Gastrocnemius medialis (tissue), 4 donors: ENCODE measurements around the gene ETS2. TPM values are rescaled to one million over a fixed set of nuclear protein-coding genes. Genes with fewer than 3 reads are reported as not detected.

Source experiments
- ATAC-seq, 2 donors: fragments of 150-250 bp; one replicate each; pipeline ENCODE4 v1.9.1; 2016
- DNase-seq, 2 donors: peaks; one replicate each; pipeline ENCODE4 v3.0.0-alpha.2; 2019
- H3K27ac ChIP-seq, 4 donors: fragments of 200-600 bp; sonication (generic); 1 replicate in 1 of 4; 2 replicates in 3 of 4; pipeline ENCODE4 v1.5.1; 2016 to 2018; ENCODE audit warnings: mild to moderate bottlenecking in 2 of 4, moderate library complexity in 1 of 4
- H3K27me3 ChIP-seq, 3 donors: fragments of 200-600 bp; sonication (generic) in 2 of 3; 1 replicate in 1 of 3; 2 replicates in 2 of 3; pipeline versions ENCODE4 v1.5.1 to v1.6.0; 2016 to 2019; ENCODE audit warnings: mild to moderate bottlenecking in 1 of 3, moderate library complexity in 1 of 3
- H3K36me3 ChIP-seq, 2 donors: fragments of 200-600 bp; sonication (generic) in 1 of 2; one replicate each; pipeline ENCODE4 v1.5.1; 2017 to 2018
- H3K4me1 ChIP-seq, 2 donors: fragments of 200-600 bp; sonication (generic) in 1 of 2; one replicate each; pipeline ENCODE4 v1.5.1; 2016 to 2017; ENCODE audit warnings: mild to moderate bottlenecking in 2 of 2
- H3K4me3 ChIP-seq, 4 donors: fragments of 200-600 bp; sonication (generic) in 3 of 4; 1 replicate in 1 of 4; 2 replicates in 3 of 4; pipeline ENCODE4 v1.5.1; 2016 to 2019; ENCODE audit warnings: mild to moderate bottlenecking in 2 of 4
- H3K9me3 ChIP-seq, 3 donors: fragments of 200-600 bp; sonication (generic) in 2 of 3; 1 replicate in 1 of 3; 2 replicates in 2 of 3; pipeline ENCODE4 v1.5.1; 2016 to 2019
- CTCF ChIP-seq, 5 experiments: fragments of 450-650 bp in 3 of 5; fragments of 200-600 bp in 2 of 5; sonication (generic) in 2 of 5; IDR thresholded peaks in 4 of 5; conservative IDR thresholded peaks in 1 of 5; 1 replicate in 4 of 5; 2 replicates in 1 of 5; pipeline ENCODE4 v1.5.1; 2016 to 2019; ENCODE audit warnings: antibody characterized with exemption in 5 of 5, mild to moderate bottlenecking in 3 of 5, moderate library complexity in 3 of 5
- POLR2A ChIP-seq, 2 donors: fragments of 450-650 bp; IDR thresholded peaks; one replicate each; pipeline ENCODE4 v1.6.1; 2017; ENCODE audit warnings: antibody characterized with exemption in 2 of 2, mild to moderate bottlenecking in 2 of 2, moderate library complexity in 2 of 2
- in situ Hi-C, 4 donors: fragments of 200-750 bp; cut with MboI; loops; one replicate each; pipeline versions ENCODE4 v1.15.0 to v1.8.0; 2017; ENCODE audit warnings: low sequenced_read_pairs in 4 of 4
- intact Hi-C: fragments of 100-400 bp; cut with DNase I; formaldehyde crosslinking; loops from one replicate; pipeline ENCODE4 v1.15.1; 2023; ENCODE audit warnings: low total_unique reads
- total RNA-seq, 4 donors: library from RNA; depleted of rRNA; stranded (reverse); fragments of >200 nt; gene quantifications; one replicate each; pipeline versions ENCODE4 v1.1.0 to v1.2.3, GENCODE V29; 2016

Gene ETS2
- total RNA-seq, 4 donors from 2014 or later = 51.5 to 136 (median 59.3) TPM

- in situ Hi-C loops (no loop called here), intact Hi-C loops (no loop called here)
- no peak for ATAC-seq
- H3K36me3 ChIP-seq = no peaks in the 10 kb centered on the region
- TF ChIP-seq CTCF (IDR thresholded peaks at IDR 0.05 in 4 of 5, conservative IDR thresholded peaks at IDR 0.05 in 1 of 5) (no peak), POLR2A (IDR thresholded peaks at IDR 0.05) (no peak)
- no peak for DNase-seq
- peak overlapping the region in 1 of 4 donors; percentile 87 for H3K27ac ChIP-seq
- no peak overlapping the region for H3K4me3 ChIP-seq
- H3K9me3 ChIP-seq = no peaks in the 10 kb centered on the region
- no peaks in the 10 kb centered on the region for H3K27me3 ChIP-seq
- peaks cover 22 to 27% of the 10 kb centered on the region in 2 donors for H3K4me1 ChIP-seq
Measured at GRCh38 chr21:38858812-38859205, 53.1 kb downstream of the ETS2 start.

GRCh38 chr21:38859852-38860251 is 54.1 kb downstream of the ETS2 start:
- intact Hi-C loops (no loop called here), in situ Hi-C loops (no loop called here)
- DNase-seq = no peak

GRCh38 chr21:38861056-38861455 is 55.3 kb downstream of the ETS2 start:
- DNase-seq (no peak), ATAC-seq (no peak)
- in situ Hi-C loops (no loop called here), intact Hi-C loops (no loop called here)
- Histone ChIP-seq H3K4me3 (no peak overlapping the region), H3K36me3 (no peaks in the 10 kb centered on the region), H3K9me3 (no peaks in the 10 kb centered on the region), H3K27ac (no peak overlapping the region), H3K27me3 (no peaks in the 10 kb centered on the region), H3K4me1 (peaks cover 16 to 20% of the 10 kb centered on the region in 2 donors)
- TF ChIP-seq POLR2A (IDR thresholded peaks at IDR 0.05) (no peak), CTCF (IDR thresholded peaks at IDR 0.05 in 4 of 5, conservative IDR thresholded peaks at IDR 0.05 in 1 of 5) (no peak)

More at GRCh38 chr21:38859852-38860251, 54.1 kb downstream of the ETS2 start:
- no peak for ATAC-seq
- Histone ChIP-seq H3K4me1 (peaks cover 16 to 20% of the 10 kb centered on the region in 2 donors), H3K4me3 (no peak overlapping the region), H3K36me3 (no peaks in the 10 kb centered on the region), H3K9me3 (no peaks in the 10 kb centered on the region), H3K27ac (no peak overlapping the region), H3K27me3 (no peaks in the 10 kb centered on the region)
- TF ChIP-seq POLR2A (IDR thresholded peaks at IDR 0.05) (no peak), CTCF (IDR thresholded peaks at IDR 0.05 in 4 of 5, conservative IDR thresholded peaks at IDR 0.05 in 1 of 5) (no peak)

DNA sequence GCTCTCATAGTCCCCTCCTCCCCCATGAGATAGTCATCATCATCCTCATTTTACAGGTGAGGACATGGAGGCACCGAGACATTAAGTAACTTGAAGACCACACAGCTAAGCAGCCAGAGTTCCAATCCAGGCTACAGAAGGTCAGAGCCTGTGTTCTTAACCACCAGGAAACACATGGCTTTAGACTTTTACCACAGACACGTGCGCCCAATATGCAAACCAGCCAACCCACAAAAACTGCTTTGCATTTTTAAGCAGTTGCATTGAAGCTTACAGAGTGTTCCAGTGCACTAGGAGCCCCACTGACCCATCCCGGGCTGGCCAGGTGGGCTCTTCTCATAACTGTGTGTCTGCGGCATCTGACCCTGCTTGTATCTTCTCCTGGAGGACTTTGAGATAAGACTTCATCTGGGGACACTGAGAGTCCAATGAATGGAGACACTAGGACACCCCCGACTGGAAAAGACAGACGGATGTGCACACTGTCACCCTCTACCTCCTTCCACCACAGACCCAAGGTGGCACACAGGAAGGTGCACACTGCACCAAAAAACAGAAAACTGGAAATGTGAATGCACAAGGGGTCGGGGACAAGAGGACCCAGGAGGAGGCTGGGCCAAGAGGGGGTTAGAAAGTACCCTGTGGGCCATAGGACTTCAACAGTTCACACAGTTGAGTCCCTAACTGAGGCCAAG is 56.4 kb downstream of the ETS2 start:
- H3K27me3 ChIP-seq = no peaks in the 10 kb centered on the region
- no peak for TF ChIP-seq CTCF (IDR thresholded peaks at IDR 0.05 in 4 of 5, conservative IDR thresholded peaks at IDR 0.05 in 1 of 5)
- DNase-seq (no peak), ATAC-seq (no peak)
- H3K36me3 ChIP-seq = no peaks in the 10 kb centered on the region
- H3K9me3 ChIP-seq = no peaks in the 10 kb centered on the region
- peaks cover 9 to 11% of the 10 kb centered on the region in 2 donors for H3K4me1 ChIP-seq
- in situ Hi-C loops (no loop called here), intact Hi-C loops (no loop called here)
- H3K4me3 ChIP-seq = no peak overlapping the region
- H3K27ac ChIP-seq = no peak overlapping the region

- intact Hi-C loops (no loop called here), in situ Hi-C loops (no loop called here)
- H3K4me3 ChIP-seq = no peak overlapping the region
- ATAC-seq (peak in 1 of 2 donors; percentile 27), DNase-seq (no peak)
- H3K4me1 ChIP-seq = peaks cover 0 to under 1% of the 10 kb centered on the region in 2 donors
- H3K27me3 ChIP-seq = no peaks in the 10 kb centered on the region
- no peak overlapping the region for H3K27ac ChIP-seq
- H3K36me3 ChIP-seq = no peaks in the 10 kb centered on the region
- no peaks in the 10 kb centered on the region for H3K9me3 ChIP-seq
- no peak for TF ChIP-seq CTCF (IDR thresholded peaks at IDR 0.05 in 4 of 5, conservative IDR thresholded peaks at IDR 0.05 in 1 of 5)
- no peak for TF ChIP-seq POLR2A (IDR thresholded peaks at IDR 0.05)
Measured at GRCh38 chr21:38863291-38863690, 57.6 kb downstream of the ETS2 start.
